SKM-1 (cell line): ENCODE data around the gene STXBP2.

Experiments used
- DNase-seq: peaks from one replicate; lab custom pipeline; 2025; ENCODE audit not compliant: unreplicated experiment; lab: John Stamatoyannopoulos, UW

The STXBP2 gene

DNA sequence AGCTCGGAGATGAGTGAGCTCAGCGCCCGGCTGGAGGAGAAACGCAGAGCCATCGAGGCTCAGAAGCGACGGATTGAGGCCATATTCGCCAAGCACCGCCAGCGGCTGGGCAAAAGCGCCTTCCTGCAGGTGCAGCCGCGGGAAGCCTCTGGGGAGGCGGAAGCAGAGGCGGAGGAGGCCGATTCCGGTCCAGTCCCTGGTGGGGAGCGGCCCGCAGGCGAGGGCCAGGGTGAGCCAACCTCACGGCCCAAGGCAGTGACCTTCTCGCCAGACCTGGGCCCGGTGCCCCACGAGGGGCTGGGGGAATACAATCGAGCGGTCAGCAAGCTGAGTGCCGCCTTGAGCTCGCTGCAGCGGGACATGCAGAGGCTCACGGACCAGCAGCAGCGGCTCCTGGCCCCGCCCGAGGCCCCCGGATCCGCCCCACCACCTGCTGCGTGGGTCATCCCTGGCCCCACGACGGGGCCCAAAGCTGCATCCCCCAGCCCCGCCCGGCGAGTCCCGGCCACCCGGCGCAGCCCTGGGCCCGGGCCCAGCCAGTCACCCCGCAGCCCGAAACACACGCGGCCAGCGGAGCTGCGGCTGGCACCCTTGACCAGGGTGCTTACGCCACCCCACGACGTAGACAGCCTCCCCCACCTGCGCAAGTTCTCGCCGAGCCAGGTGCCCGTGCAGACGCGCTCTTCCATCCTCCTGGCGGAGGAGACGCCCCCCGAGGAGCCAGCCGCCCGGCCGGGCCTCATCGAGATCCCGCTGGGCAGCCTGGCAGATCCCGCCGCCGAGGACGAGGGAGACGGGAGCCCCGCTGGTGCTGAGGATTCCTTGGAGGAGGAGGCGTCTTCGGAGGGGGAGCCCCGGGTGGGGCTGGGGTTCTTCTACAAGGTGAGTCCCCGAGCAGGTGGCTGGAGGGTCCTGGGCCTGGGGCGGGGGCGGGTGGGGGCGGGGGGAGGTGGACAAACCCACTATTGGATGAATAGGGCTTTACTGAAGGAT, 24.3 kb upstream of the STXBP2 start:
- no peak for DNase-seq

- no peak for DNase-seq
Observed at GRCh38 chr19:7614859-7615741, 21.8 kb upstream of the STXBP2 start.

GRCh38 chr19:7617172-7617571, 19.7 kb upstream of the STXBP2 start:
- DNase-seq = no peak

DNA sequence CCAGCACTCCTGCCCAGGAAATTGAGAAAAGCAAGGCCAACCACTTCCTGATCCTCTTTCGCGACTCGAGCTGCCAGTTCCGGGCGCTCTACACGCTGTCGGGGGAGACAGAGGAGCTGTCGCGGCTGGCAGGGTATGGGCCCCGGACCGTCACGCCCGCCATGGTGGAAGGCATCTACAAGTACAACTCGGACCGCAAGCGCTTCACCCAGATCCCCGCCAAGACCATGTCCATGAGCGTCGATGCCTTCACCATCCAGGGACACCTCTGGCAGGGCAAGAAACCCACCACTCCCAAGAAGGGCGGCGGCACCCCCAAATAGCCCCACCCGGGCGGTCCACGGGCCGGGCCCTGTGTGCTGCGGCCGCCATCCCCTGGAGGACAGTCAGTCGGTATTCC, 19.2 kb upstream of the STXBP2 start:
- no peak for DNase-seq

GRCh38 chr19:7618348-7618747, 18.6 kb upstream of the STXBP2 start:
- DNase-seq = no peak

GRCh38 chr19:7618771-7619510, 18.0 kb upstream of the STXBP2 start:
- DNase-seq = no peak

DNA sequence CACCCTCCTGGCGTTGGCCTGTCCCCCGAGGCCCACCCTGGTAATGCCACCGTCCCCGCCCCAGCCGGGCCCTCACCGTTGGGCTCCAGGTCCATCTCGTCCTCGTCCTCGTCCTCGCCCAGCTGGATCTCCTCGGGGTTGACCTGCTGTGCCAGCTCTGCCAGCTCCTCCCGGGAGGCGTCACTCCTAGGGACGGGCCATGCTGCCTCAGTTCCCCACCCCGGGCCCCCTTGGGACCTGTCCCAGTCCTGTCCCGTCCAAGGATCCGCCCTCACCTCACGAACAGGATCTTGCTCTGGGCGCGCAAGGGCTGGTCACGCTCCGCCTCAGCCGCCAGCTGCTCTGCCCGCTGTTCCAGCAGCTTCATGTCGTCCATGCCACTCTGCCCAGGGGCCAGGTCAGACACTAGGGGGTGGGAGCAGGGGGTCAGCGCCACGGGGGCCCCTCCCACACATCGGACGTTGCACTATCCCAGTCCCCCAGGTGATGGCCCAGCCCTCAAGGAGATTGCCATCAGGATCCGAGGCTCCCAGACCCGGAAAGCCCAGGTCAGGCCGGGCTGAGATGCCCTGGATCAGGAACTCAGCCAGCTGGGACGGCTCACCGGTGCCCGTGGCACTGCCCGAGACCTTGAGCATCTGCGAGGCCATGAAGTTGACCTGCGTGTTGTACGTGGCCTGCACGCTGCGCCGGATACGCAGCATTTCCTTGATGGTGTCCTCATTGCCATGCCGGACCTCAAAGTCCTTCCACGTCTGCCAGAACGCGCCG, 17.1 kb upstream of the STXBP2 start:
- no peak for DNase-seq

DNA sequence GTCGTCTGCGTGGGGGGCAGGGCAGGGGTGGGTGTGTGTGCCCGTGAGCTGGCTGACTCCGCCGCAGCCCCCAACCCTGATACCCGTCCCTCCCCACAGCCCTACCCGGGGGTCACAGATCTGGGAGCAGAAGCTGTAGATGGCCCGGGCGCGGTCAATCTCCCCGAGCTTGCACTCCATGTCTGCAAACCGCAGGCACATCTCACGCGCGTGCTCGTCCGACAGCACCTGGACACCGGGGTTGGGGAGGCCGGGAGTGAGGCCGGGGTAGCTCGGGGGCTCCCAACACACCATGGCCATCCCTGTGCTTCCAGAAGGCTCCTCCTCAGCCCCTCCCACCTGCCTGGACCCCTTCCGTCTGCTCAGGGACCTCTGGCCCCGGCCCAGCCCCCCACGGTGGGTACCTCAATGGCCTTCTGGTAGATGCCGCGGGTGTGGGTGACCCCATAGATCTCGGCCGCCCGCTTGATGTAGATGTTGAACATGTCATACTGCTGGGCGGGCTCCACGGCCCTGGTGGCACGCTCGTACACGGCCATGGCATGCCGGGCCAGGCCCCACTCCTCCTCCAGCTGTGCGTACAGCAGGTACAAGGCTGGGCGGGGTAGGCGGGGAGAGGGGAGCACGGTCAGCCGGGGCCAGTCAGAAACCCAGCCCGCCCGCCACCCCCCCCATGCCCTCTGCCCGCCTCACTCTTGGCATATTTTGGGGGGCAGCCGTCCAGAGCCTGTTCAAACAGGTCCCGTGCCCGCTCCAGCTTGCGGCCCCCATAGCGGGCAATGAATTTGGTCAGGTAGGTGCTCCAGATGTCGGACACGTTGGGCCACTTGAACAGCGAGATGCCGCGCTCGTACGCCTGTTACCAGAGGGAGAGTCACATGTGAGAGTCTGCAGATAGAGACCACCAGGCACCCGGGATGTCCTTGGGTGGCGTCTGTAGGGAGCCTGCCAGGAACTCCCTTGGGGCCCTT, 16.2 kb upstream of the STXBP2 start:
- no peak for DNase-seq

- no peak for DNase-seq
Observed at GRCh38 chr19:7622933-7623685, 13.8 kb upstream of the STXBP2 start.

DNA sequence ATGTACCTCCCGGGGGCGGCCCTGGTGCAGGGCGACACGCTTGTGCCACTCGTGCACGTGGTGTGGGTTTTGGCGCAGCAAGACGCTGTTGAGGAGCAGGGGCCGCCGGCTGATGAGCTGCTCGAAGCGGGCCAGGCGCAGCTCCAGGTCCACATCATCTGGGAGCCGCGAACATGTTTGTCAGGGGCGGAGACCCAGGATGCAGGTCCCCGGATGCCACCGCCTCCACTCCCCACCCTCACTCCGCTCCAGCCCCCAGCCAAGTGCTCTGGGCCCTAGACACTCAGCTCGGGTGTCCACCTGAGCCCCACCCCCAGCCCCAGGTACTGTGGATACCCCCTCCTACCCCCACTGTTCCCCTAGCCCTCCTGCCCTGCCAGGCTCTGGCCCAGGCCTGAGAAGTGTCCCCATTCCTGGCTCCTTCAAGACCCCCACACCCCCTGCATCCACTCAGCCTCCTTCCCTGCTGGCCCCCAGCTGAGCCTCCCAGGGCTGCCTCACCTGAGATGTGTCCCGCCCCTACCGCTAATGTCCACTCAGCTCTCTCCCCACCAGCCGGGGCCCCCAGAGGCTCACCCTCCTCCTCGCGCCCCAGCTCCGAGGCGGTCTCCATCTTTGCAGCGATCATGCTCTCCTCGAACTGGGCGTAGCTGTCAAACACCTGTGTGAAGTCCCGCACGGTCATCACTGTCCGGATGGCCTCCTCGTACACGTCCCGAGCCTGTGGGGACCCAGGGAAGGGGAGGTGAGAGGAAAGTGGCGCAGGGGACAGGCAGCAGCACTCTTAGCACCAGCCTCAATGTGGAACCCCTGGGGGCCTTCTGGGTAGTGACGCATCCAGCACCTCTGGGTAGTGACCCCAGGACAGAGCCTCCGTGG, 12.9 kb upstream of the STXBP2 start:
- DNase-seq = no peak

DNA sequence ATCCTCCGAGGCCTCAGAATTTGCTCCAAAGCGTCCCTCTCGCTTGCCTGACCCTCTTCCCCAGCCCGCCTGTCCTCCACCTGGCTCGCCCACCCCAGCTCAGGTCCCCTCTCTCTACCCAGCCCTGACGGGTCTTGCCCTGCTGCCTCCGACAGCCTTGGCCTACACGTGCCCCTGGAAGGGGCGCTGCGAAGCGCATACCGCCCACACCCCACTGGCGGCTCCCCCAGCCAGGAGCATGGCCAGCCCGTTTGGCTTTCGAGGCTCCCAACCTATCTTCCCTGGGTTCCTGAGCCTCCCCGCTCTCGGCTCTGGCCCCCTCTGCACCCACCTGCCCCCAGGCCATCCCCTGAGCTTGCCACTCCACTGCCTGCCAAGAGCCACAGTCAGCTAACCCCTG, 12.1 kb upstream of the STXBP2 start:
- DNase-seq = no peak

- no peak for DNase-seq
Observed at GRCh38 chr19:7625763-7626372, 11.0 kb upstream of the STXBP2 start.

DNA sequence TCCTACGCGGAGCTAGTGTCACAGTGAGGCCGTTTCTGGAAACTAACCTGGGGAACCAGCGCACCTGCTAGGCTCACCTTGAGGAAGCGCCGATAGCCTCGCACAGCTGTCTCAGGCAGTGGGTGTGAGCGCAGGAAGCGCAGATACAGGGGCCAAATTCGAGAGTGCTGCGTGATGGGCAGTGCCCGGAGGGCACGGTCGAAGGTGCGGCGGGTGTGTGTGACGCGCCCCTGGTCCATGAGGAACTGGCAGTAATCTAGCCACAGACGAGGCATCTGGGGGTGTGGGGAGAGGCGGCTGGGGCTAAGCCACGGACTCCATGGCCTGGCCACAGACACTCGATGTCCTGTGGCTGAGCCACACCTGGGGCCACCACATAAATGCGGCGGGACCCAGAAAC, 9.7 kb upstream of the STXBP2 start:
- DNase-seq = no peak

GRCh38 chr19:7628589-7629311, 8.2 kb upstream of the STXBP2 start:
- DNase-seq = no peak

- DNase-seq = peak; percentile 93
Observed at GRCh38 chr19:7629347-7630054, 7.4 kb upstream of the STXBP2 start, which contains the start of the genes PET100 and XAB2. TSS of gene PET100 (plus strand) at chr19:7629793. CDS start at chr19:7629834, 41 bp downstream. TSS of gene XAB2 (minus strand) at chr19:7629545. CDS start at chr19:7629527, 18 bp downstream.

GRCh38 chr19:7631577-7631976, 5.3 kb upstream of the STXBP2 start:
- DNase-seq = no peak
